Chondrocyte (in vitro differentiated cells): Measurements from ENCODE around the gene SPATA18. TPM values are rescaled to one million over a fixed set of nuclear protein-coding genes. Genes with fewer than 3 reads are reported as not detected.
A peak's percentile ranks its signal among the peaks of the same experiment; 100 is the strongest.

Source experiments
- DNase-seq: peaks from one replicate; pipeline ENCODE4 v3.0.0; 2021; ENCODE audit warnings: mixed read lengths, low spot score
- H3K27ac Mint-ChIP-seq: one replicate; pipeline ENCODE4 v1.8.0; 2021; ENCODE audit warnings: mild to moderate bottlenecking, moderate library complexity, mixed read lengths; ENCODE audit not compliant: unreplicated experiment
- H3K27me3 Mint-ChIP-seq: 2 replicates; pipeline ENCODE4 v1.8.0; 2021; ENCODE audit warnings: low read depth, mixed read lengths
- H3K36me3 Mint-ChIP-seq: 2 replicates; pipeline ENCODE4 v1.8.0; 2021; ENCODE audit warnings: low read depth, mixed read lengths
- H3K4me1 Mint-ChIP-seq: 2 replicates; pipeline ENCODE4 v1.8.0; 2021; ENCODE audit warnings: low read depth, mild to moderate bottlenecking, mixed read lengths
- H3K4me3 Mint-ChIP-seq: one replicate; pipeline ENCODE4 v1.8.0; 2021; ENCODE audit warnings: mild to moderate bottlenecking, moderate library complexity, mixed read lengths; ENCODE audit not compliant: unreplicated experiment
- H3K9me3 Mint-ChIP-seq: 2 replicates; pipeline ENCODE4 v1.8.0; 2021; ENCODE audit warnings: low read depth, mixed read lengths
- CTCF ChIP-seq: fragments of 200-600 bp; sonication (generic); IDR thresholded peaks from 2 replicates; pipeline ENCODE4 v1.5.0; 2021; ENCODE audit warnings: antibody characterized with exemption, mild to moderate bottlenecking, moderate library complexity
- total RNA-seq: library from RNA; stranded (reverse); gene quantifications from 3 replicates; pipeline ENCODE4 v1.2.1, GENCODE V29; 2021

SPATA18 gene
- total RNA-seq, 1 donor from 2014 or later = 18.7 TPM

DNA sequence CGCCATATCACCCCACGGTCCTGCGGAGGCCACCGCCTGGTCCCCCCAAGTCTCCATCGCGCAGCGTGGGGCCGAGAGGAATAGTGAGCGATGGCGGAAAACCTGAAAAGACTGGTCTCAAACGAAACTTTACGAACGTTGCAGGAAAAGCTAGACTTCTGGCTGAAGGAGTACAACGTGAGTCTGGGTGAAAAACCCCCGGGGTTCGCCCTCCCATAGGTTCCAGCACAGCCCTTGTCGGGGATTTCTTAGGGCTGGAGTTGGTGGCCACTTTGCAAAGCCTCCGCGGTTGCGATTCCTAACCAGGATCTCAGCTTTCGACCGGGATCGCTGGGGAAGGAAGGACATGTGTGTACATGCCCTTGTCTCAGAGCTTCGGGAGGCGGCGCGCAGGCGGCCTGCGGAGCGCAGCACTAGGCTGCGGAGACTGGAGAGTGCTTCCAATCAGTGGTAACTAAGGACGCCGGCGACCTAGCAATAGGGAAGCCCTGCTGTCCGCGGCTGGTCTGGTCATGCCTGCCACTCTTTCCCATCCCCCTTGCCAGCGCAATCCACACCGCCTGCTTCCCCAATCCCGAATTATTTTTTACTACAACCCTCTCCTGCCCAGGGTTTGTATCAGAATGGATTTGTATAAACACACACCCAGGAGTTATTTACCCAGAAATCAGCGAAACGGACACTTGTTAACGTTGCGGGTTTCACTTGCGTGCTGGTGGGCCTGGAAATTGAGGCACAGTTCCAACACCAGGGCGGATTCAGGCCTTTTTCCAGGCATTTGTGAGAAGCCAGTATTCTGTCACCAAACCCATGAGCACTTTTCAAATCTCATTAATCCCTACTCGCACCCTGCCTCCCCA lies 741 bp downstream of the SPATA18 start:
- peak overlapping the region; percentile 92 for H3K27ac Mint-ChIP-seq
- DNase-seq = peak; percentile 94
- TF ChIP-seq CTCF = no peak
- peak overlapping the region; percentile 86 for H3K4me3 Mint-ChIP-seq
- H3K9me3 Mint-ChIP-seq = no peaks in the 10 kb centered on the region
- peaks cover 7% of the 10 kb centered on the region for H3K27me3 Mint-ChIP-seq
- H3K4me1 Mint-ChIP-seq = peaks cover 24% of the 10 kb centered on the region
- peaks cover 4% of the 10 kb centered on the region for H3K36me3 Mint-ChIP-seq

GRCh38 chr4:52052475-52052780 lies 1.3 kb downstream of the SPATA18 start:
- DNase-seq = no peak
- Mint-ChIP-seq H3K4me3 (peak overlapping the region; percentile 86), H3K36me3 (peaks cover 4% of the 10 kb centered on the region), H3K27ac (peak overlapping the region; percentile 92), H3K9me3 (no peaks in the 10 kb centered on the region), H3K27me3 (peaks cover 7% of the 10 kb centered on the region), H3K4me1 (peaks cover 24% of the 10 kb centered on the region)
- no peak for TF ChIP-seq CTCF

DNA sequence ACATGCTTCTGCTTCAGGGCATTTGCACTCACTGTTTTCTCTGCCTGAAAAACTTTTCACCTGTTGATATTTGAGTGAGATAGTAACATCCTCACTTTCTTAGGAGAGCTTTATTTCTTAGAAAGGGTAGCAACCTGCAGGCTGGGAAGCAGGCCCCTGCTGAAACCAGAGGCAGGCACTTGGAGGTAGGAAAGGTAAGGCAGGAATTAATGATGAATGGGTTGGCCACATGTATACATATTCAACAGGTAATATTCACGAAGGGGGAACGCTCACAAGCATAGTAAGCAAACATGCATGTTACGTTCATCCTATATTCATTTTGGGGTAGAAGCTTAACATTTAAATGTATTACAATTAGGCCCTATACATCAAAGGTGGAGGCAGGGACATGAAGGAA lies 3.1 kb downstream of the SPATA18 start:
- Mint-ChIP-seq H3K4me1 (peaks cover 26% of the 10 kb centered on the region), H3K27me3 (peaks cover under 1% of the 10 kb centered on the region), H3K4me3 (no peak overlapping the region), H3K36me3 (peaks cover 4% of the 10 kb centered on the region), H3K9me3 (no peaks in the 10 kb centered on the region), H3K27ac (no peak overlapping the region)
- no peak for TF ChIP-seq CTCF
- no peak for DNase-seq

- Mint-ChIP-seq H3K9me3 (no peaks in the 10 kb centered on the region), H3K4me3 (no peak overlapping the region), H3K36me3 (peaks cover 7% of the 10 kb centered on the region)
Measured at GRCh38 chr4:52057196-52057595, 6.1 kb downstream of the SPATA18 start.

DNA sequence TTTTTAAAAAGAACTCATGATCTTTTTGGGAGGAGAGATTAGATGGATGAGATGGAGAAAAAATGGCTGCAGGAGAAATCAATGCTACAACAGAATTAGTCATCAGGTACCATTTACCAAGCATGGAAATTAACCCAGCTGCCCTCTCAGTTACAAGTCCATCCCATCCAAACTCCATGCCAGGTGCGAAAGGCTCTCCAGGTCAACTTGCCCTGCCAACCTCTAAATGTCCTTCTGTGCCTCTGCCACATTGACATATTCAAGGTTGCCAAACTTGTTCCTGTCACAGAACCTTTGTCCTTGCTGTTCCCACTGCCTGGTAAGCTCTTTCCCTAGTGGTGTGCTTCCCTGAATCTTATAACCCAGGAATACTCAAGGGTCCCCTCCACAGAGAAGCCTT lies 7.2 kb downstream of the SPATA18 start:
- peaks cover 7% of the 10 kb centered on the region for H3K4me1 Mint-ChIP-seq
- H3K4me3 Mint-ChIP-seq = no peak overlapping the region
- H3K27me3 Mint-ChIP-seq = no peaks in the 10 kb centered on the region
- H3K36me3 Mint-ChIP-seq = peaks cover 10% of the 10 kb centered on the region
- H3K27ac Mint-ChIP-seq = no peak overlapping the region
- DNase-seq = no peak
- TF ChIP-seq CTCF = no peak
- H3K9me3 Mint-ChIP-seq = no peaks in the 10 kb centered on the region

More at GRCh38 chr4:52057196-52057595, 6.1 kb downstream of the SPATA18 start:
- no peak for TF ChIP-seq CTCF
- no peak for DNase-seq
- Mint-ChIP-seq H3K4me1 (peaks cover 17% of the 10 kb centered on the region), H3K27ac (no peak overlapping the region), H3K27me3 (no peaks in the 10 kb centered on the region)
